SK-N-SH (cell line): ENCODE results near the gene PIANP. TPM values are rescaled to one million over a fixed set of nuclear protein-coding genes. Genes with fewer than 3 reads are reported as not detected.
A peak's percentile ranks its signal among the peaks of the same experiment; 100 is the strongest.

Experiments used
- CTCF ChIA-PET: fragments of 300-600, 350-600 bp; formaldehyde crosslinking; extraction: SDS; loops from one replicate; lab custom pipeline; 2021; lab: Yijun Ruan, JAX
- POLR2A ChIA-PET: fragments of 350-600 bp; sonication (Branson Sonifier 250); formaldehyde crosslinking; extraction: SDS; loops from one replicate; lab custom pipeline; 2020; ENCODE audit warnings: antibody characterized with exemption, inconsistent platforms; lab: Yijun Ruan, JAX
- DNase-seq: peaks from one replicate; pipeline ENCODE4 v3.0.0; 2012
- H2AFZ ChIP-seq: fragments of 200-600 bp; sonication (generic); 2 replicates; pipeline ENCODE4 v1.8.1; 2016; ENCODE audit warnings: antibody characterized with exemption, mild to moderate bottlenecking, low read depth
- H3F3A ChIP-seq: fragments of 200-600 bp; sonication (generic); replicated peaks from 2 replicates; pipeline ENCODE3; 2016; ENCODE audit warnings: antibody characterized with exemption, mild to moderate bottlenecking; ENCODE audit not compliant: insufficient read depth
- H3K27ac ChIP-seq, 2 experiments: fragments of 200-500 bp in 1 of 2; fragments of 200-600 bp in 1 of 2; sonication (Bioruptor generic) in 1 of 2; sonication (generic), shearing (Covaris generic) in 1 of 2; 2 replicates each; pipeline versions ENCODE4 v1.5.1 to v1.6.1; 2014 to 2016; ENCODE audit warnings: low read depth in 2 of 2, inconsistent platforms in 1 of 2, low read length in 1 of 2, mild to moderate bottlenecking in 1 of 2, mixed read lengths in 1 of 2
- H3K27me3 ChIP-seq: fragments of 200-600 bp; sonication (generic), shearing (Covaris generic); 2 replicates; pipeline ENCODE4 v1.6.1; 2016; ENCODE audit warnings: mixed run types; ENCODE audit not compliant: insufficient read depth
- H3K36me3 ChIP-seq, 2 experiments: fragments of 200-500 bp in 1 of 2; fragments of 200-600 bp in 1 of 2; sonication (Bioruptor generic) in 1 of 2; sonication (generic) in 1 of 2; replicated peaks in 1 of 2; 2 replicates each; pipeline versions ENCODE3 to v1.5.1; 2014 to 2016; ENCODE audit warnings: low read length in 1 of 2, mild to moderate bottlenecking in 1 of 2; ENCODE audit not compliant: insufficient read depth in 2 of 2, control insufficient read depth in 1 of 2
- H3K4me1 ChIP-seq, 2 experiments: fragments of 200-500 bp in 1 of 2; fragments of 200-600 bp in 1 of 2; sonication (Bioruptor generic) in 1 of 2; sonication (generic), shearing (Covaris generic) in 1 of 2; 2 replicates each; pipeline versions ENCODE4 v1.5.1 to v1.6.1; 2014 to 2016; ENCODE audit warnings: low read depth in 1 of 2, low read length in 1 of 2, mixed run types in 1 of 2; ENCODE audit not compliant: insufficient read depth in 2 of 2, control insufficient read depth in 1 of 2
- H3K4me2 ChIP-seq: fragments of 200-600 bp; sonication (generic), shearing (Covaris generic); 2 replicates; pipeline ENCODE4 v1.6.1; 2017; ENCODE audit warnings: mixed run types
- H3K4me3 ChIP-seq, 2 experiments: fragments of 200-500 bp in 1 of 2; fragments of 200-600 bp in 1 of 2; sonication (Bioruptor generic) in 1 of 2; sonication (generic), shearing (Covaris generic) in 1 of 2; 2 replicates each; pipeline versions ENCODE4 v1.5.1 to v1.8.1; 2014 to 2016; ENCODE audit warnings: low read depth in 2 of 2, inconsistent platforms in 1 of 2, low read length in 1 of 2, mild to moderate bottlenecking in 1 of 2, mixed read lengths in 1 of 2, moderate library complexity in 1 of 2
- H3K79me2 ChIP-seq: fragments of 200-600 bp; sonication (generic); 2 replicates; pipeline ENCODE4 v1.8.1; 2017; ENCODE audit warnings: mild to moderate bottlenecking; ENCODE audit not compliant: insufficient read depth
- H3K9ac ChIP-seq: fragments of 200-600 bp; sonication (generic); 2 replicates; pipeline ENCODE4 v1.6.1; 2017; ENCODE audit warnings: mixed run types
- H3K9me2 ChIP-seq: fragments of 200-600 bp; sonication (generic); 2 replicates; pipeline ENCODE4 v1.6.1; 2017; ENCODE audit warnings: mixed run types
- H3K9me3 ChIP-seq: fragments of 200-600 bp; sonication (generic); 2 replicates; pipeline ENCODE4 v1.6.1; 2017; ENCODE audit warnings: mixed run types, mild to moderate bottlenecking, moderate library complexity
- H4K20me1 ChIP-seq: fragments of 200-600 bp; sonication (generic); 2 replicates; pipeline ENCODE4 v1.6.1; 2017; ENCODE audit warnings: mild to moderate bottlenecking, mixed run types; ENCODE audit not compliant: insufficient read depth
- CTCF ChIP-seq: fragments of 200-600 bp; sonication (generic); IDR thresholded peaks from 2 replicates; pipeline ENCODE4 v1.6.1; 2017; ENCODE audit warnings: antibody characterized with exemption, mild to moderate bottlenecking, moderate library complexity
- FOXJ3 ChIP-seq: sonication (generic); formaldehyde crosslinking; IDR thresholded peaks from 2 replicates; pipeline ENCODE4 v1.5.1; 2020; ENCODE audit warnings: mild to moderate bottlenecking, missing genetic modification reagents
- JUND ChIP-seq: IDR thresholded peaks from 2 replicates; pipeline ENCODE4 v1.4.0; 2012
- RAD21 ChIP-seq: IDR thresholded peaks from 2 replicates; pipeline ENCODE4 v1.6.1; 2012; ENCODE audit warnings: mild to moderate bottlenecking, low read length
- RCOR1 ChIP-seq: fragments of 150-350 bp; IDR thresholded peaks from 2 replicates; pipeline ENCODE4 v1.6.1; 2017; ENCODE audit warnings: antibody characterized with exemption, low read length
- SIN3A ChIP-seq: IDR thresholded peaks from 2 replicates; pipeline ENCODE4 v1.6.1; 2012; ENCODE audit warnings: low read depth, mild to moderate bottlenecking, low read length, moderate library complexity, borderline replicate concordance
- SMC3 ChIP-seq: IDR thresholded peaks from 2 replicates; pipeline ENCODE4 v1.6.1; 2012; ENCODE audit warnings: low read depth, low read length, improper control_type of control experiment
- TAF1 ChIP-seq: IDR thresholded peaks from 2 replicates; pipeline ENCODE4 v1.6.1; 2012; ENCODE audit warnings: low read depth, mild to moderate bottlenecking, low read length, moderate library complexity, borderline replicate concordance
- TEAD4 ChIP-seq: IDR thresholded peaks from 2 replicates; pipeline ENCODE4 v1.4.0; 2012; ENCODE audit warnings: mild to moderate bottlenecking, borderline replicate concordance; ENCODE audit not compliant: insufficient read depth
- YY1 ChIP-seq: IDR thresholded peaks from 2 replicates; pipeline ENCODE4 v1.4.0; 2012; ENCODE audit warnings: low read depth, mild to moderate bottlenecking
- WGBS: methylation state at CpG from one replicate; pipeline ENCODE4 v1.1.6; 2017; ENCODE audit warnings: low lambda C conversion rate; 5-methylcytosine and 5-hydroxymethylcytosine counted together
- polyA plus RNA-seq, 3 experiments: library from polyadenylated mRNA; depleted of rRNA; stranded (reverse); fragments of >200 nt; gene quantifications; 2 replicates each; pipeline ENCODE4 v1.2.3, GENCODE V29; 2012
- TF ChIP-seq, protein P1 (sequence below): fragments of 150-350 bp; IDR thresholded peaks from 2 replicates; pipeline ENCODE4 v1.6.1; 2016; ENCODE audit warnings: mild to moderate bottlenecking, low read depth, low read length

Gene PIANP
- polyA plus RNA-seq, 1 of the 3 experiments (the other 2 are of a cell fraction): 9.9 TPM

GRCh38 chr12:6697584-6698351 lies 2.8 kb downstream of the PIANP start:
- peak; percentile 75 for DNase-seq
- Histone ChIP-seq H3F3A (peaks cover 12% of the 10 kb centered on the region), H3K9ac (no peak overlapping the region), H3K9me2 (no peaks in the 10 kb centered on the region)
- POLR2A ChIA-PET: interaction anchor here (2.9 to 3.1 kb wide), 2 partner anchors 8 to 26 kb away, joined by 22 to 38 read pairs; partner anchors contain the start of genes COPS7A and ZNF384
- 82% methylated on average over 9 of the region's 17 CpGs for WGBS
- TF ChIP-seq RCOR1 (no peak), JUND (no peak), RAD21 (peak; percentile 59), TAF1 (no peak), FOXJ3 (no peak), YY1 (peak; percentile 33; the same call in 1 of the 2 replicates), TEAD4 (no peak), SIN3A (0 out of 2 replicates have a peak, but pooled peaks have one; percentile 20), CTCF (peak; percentile 68), SMC3 (peak; percentile 43)
- TF ChIP-seq, protein P1, sequence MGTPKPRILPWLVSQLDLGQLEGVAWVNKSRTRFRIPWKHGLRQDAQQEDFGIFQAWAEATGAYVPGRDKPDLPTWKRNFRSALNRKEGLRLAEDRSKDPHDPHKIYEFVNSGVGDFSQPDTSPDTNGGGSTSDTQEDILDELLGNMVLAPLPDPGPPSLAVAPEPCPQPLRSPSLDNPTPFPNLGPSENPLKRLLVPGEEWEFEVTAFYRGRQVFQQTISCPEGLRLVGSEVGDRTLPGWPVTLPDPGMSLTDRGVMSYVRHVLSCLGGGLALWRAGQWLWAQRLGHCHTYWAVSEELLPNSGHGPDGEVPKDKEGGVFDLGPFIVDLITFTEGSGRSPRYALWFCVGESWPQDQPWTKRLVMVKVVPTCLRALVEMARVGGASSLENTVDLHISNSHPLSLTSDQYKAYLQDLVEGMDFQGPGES: no peak
- TF ChIP-seq, all 33 proteins: peak for 5
- Histone ChIP-seq H2AFZ (no peak overlapping the region), H3K27ac (peak overlapping the region in 1 of 2 experiments; percentile 12; a peak in 2 of 4 replicates), H3K9me3 (no peaks in the 10 kb centered on the region), H3K27me3 (no peaks in the 10 kb centered on the region), H3K4me3 (no peak overlapping the region; a peak in 1 of 4 replicates), H3K4me2 (peak overlapping the region; percentile 98; the same call in 1 of the 2 replicates), H4K20me1 (no peaks in the 10 kb centered on the region), H3K79me2 (peaks cover 11% of the 10 kb centered on the region), H3K36me3 (peaks cover 0 to 15% of the 10 kb centered on the region in 2 experiments), H3K4me1 (peaks cover 6 to 13% of the 10 kb centered on the region in 2 experiments; a peak in 2 of 4 replicates)
- CTCF ChIA-PET: interaction anchor here (0.6 to 2.7 kb wide), 10 partner anchors 9 to 320 kb away, joined by 3 to 13 read pairs (median 3); partner anchors contain the start of genes MLF2 and ZNF384
